Neural progenitor cell (in vitro differentiated cells): ENCODE data around the gene GPR31. TPM values are rescaled to one million over a fixed set of nuclear protein-coding genes. Genes with fewer than 3 reads are reported as not detected.

ENCODE experiments used
- DNase-seq: peaks from one replicate; pipeline ENCODE4 v3.0.0-alpha.2; 2016; ENCODE audit warnings: low spot score
- H2AFZ ChIP-seq: fragments of 200-600 bp; sonication (generic); replicated peaks from 2 replicates; pipeline ENCODE4 v1.6.1; 2016; ENCODE audit warnings: antibody characterized with exemption
- H3F3A ChIP-seq: fragments of 200-600 bp; sonication (generic); 2 replicates; pipeline ENCODE4 v1.6.1; 2016; ENCODE audit warnings: antibody characterized with exemption, low read depth
- H3K27ac ChIP-seq: fragments of 200-600 bp; sonication (generic); 2 replicates; pipeline ENCODE4 v1.5.1; 2016; ENCODE audit warnings: mild to moderate bottlenecking
- H3K27me3 ChIP-seq: fragments of 200-600 bp; sonication (generic); 2 replicates; pipeline ENCODE4 v1.6.1; 2016; ENCODE audit warnings: mild to moderate bottlenecking, moderate library complexity
- H3K36me3 ChIP-seq: fragments of 200-600 bp; sonication (generic); 2 replicates; pipeline ENCODE4 v1.5.1; 2016
- H3K4me1 ChIP-seq: fragments of 200-600 bp; sonication (generic); 2 replicates; pipeline ENCODE4 v1.6.1; 2016; ENCODE audit warnings: mixed run types
- H3K4me2 ChIP-seq: fragments of 200-600 bp; sonication (generic); 2 replicates; pipeline ENCODE4 v1.6.1; 2016
- H3K4me3 ChIP-seq: fragments of 200-600 bp; sonication (generic); 2 replicates; pipeline ENCODE4 v1.5.1; 2016
- H3K79me2 ChIP-seq: fragments of 200-600 bp; sonication (generic); 2 replicates; pipeline ENCODE4 v1.6.1; 2016; ENCODE audit warnings: low read depth
- H3K9ac ChIP-seq: fragments of 200-600 bp; sonication (generic); 2 replicates; pipeline ENCODE4 v1.6.1; 2016
- H3K9me3 ChIP-seq: fragments of 200-600 bp; sonication (generic); 2 replicates; pipeline ENCODE4 v1.5.1; 2016; ENCODE audit warnings: low read depth
- H4K20me1 ChIP-seq: fragments of 200-600 bp; sonication (generic); 2 replicates; pipeline ENCODE4 v1.6.1; 2016; ENCODE audit warnings: low read depth
- H3K27ac Mint-ChIP-seq: 3 replicates; pipeline ENCODE4 v1.8.0; 2021; ENCODE audit warnings: mixed read lengths
- H3K27me3 Mint-ChIP-seq: 2 replicates; pipeline ENCODE4 v1.8.0; 2022; ENCODE audit warnings: low read depth, mild to moderate bottlenecking, inconsistent platforms, moderate library complexity, mixed read lengths; ENCODE audit not compliant: insufficient read depth
- H3K36me3 Mint-ChIP-seq: 3 replicates; pipeline ENCODE4 v1.8.0; 2021; ENCODE audit warnings: mixed read lengths
- H3K4me1 Mint-ChIP-seq: 3 replicates; pipeline ENCODE4 v1.8.0; 2021; ENCODE audit warnings: mixed read lengths
- H3K4me3 Mint-ChIP-seq: 3 replicates; pipeline ENCODE4 v1.8.0; 2021; ENCODE audit warnings: mild to moderate bottlenecking, moderate library complexity, mixed read lengths
- H3K9me3 Mint-ChIP-seq: 3 replicates; pipeline ENCODE4 v1.8.0; 2020; ENCODE audit warnings: mixed read lengths
- CTCF ChIP-seq: fragments of 200-600 bp; sonication (generic); IDR thresholded peaks from 2 replicates; pipeline ENCODE4 v1.5.1; 2017; ENCODE audit warnings: antibody characterized with exemption, mild to moderate bottlenecking
- EZH2 ChIP-seq: fragments of 200-600 bp; sonication (generic); IDR thresholded peaks from 2 replicates; pipeline ENCODE4 v1.6.1; 2017; ENCODE audit warnings: antibody characterized with exemption, mild to moderate bottlenecking, moderate library complexity
- EZH2phosphoT487 ChIP-seq: fragments of 200-600 bp; sonication (generic); IDR thresholded peaks from 2 replicates; pipeline ENCODE4 v1.6.1; 2017; ENCODE audit warnings: antibody characterized with exemption
- total RNA-seq: library from RNA; depleted of rRNA; stranded (reverse); fragments of >200 nt; gene quantifications from 2 replicates; pipeline ENCODE4 v1.2.3, GENCODE V29; 2015; ENCODE audit warnings: low replicate concordance

Gene GPR31
- total RNA-seq, 1 donor from 2014 or later = not detected

DNA sequence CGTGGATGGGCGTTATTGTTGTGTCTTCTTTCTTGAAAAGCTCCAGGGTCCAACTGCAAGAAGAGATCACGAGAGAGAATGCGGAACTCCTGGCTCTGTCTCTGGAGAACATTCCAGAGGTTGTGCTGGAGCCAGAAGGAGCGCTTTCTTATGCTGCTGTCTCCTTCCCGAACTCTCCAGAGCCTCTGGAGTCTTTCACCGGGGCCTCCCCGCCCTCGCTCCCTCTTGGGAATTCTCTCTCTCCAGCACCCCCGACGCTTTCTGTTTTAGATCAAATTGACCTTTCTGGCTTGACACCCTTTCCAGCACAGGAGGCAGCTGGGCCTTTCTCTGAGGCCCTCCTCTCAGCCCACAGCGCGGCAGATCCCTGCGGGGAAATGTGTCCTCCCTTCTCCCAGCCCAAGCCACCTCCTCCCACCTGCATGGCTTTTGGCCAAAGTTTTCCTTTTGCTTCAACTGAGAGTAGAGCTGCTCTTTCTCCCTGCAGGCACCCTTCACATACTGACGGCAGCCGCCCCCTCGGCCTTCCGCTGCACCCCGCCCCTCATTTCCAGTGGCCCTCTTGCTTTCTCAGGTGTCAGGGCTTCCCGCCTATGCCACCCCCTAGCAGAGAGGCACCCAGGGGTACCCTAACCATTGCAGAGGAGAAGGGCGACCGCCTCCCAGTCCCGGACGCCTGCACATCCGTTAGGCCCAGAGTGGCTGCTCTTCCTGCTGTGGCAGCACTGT is 41.5 kb downstream of the GPR31 start:
- Histone ChIP-seq H3K4me2 (no peak overlapping the region), H2AFZ (peak overlapping the region; percentile 69), H3K9me3 (no peaks in the 10 kb centered on the region), H3K36me3 (no peaks in the 10 kb centered on the region), H4K20me1 (no peaks in the 10 kb centered on the region), H3F3A (no peaks in the 10 kb centered on the region), H3K27ac (no peak overlapping the region), H3K9ac (no peak overlapping the region), H3K79me2 (no peaks in the 10 kb centered on the region), H3K4me1 (peaks cover 4% of the 10 kb centered on the region), H3K4me3 (no peak overlapping the region), H3K27me3 (no peaks in the 10 kb centered on the region)
- Mint-ChIP-seq H3K36me3 (no peaks in the 10 kb centered on the region), H3K4me1 (peaks cover 23% of the 10 kb centered on the region), H3K27me3 (peaks cover 7% of the 10 kb centered on the region), H3K27ac (no peak overlapping the region), H3K4me3 (no peak overlapping the region), H3K9me3 (no peaks in the 10 kb centered on the region)
- TF ChIP-seq CTCF = no peak
- no peak for TF ChIP-seq EZH2phosphoT487
- no peak for TF ChIP-seq EZH2
- DNase-seq = no peak

DNA sequence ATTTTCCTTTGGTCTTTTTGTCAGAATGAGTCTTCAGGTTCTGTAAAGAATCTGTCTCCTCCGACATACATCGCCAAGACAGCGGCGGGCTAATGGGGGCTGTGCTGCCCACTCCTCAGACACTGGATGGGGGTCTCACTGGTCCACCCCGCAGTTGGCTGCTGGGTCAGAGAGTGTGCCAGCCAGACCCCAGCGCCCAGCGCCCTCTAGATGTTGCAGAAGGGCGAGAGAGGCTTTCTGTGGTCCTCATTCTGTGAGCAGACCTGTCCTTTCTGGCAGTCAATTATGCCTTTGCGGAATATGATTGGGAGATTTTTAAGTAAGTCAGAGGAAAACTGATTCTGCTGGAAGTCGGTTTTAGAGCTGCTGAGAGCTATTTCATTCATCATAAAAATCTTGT is 42.7 kb downstream of the GPR31 start:
- no peaks in the 10 kb centered on the region for H3K9me3 Mint-ChIP-seq
- H3K4me3 Mint-ChIP-seq = no peak overlapping the region
- no peaks in the 10 kb centered on the region for H3K36me3 ChIP-seq
- H3F3A ChIP-seq = no peaks in the 10 kb centered on the region
- no peak for DNase-seq
- H3K27me3 ChIP-seq = no peaks in the 10 kb centered on the region
- H3K9ac ChIP-seq = no peak overlapping the region
- H2AFZ ChIP-seq = no peak overlapping the region
- TF ChIP-seq EZH2 = no peak
- TF ChIP-seq CTCF = peak; percentile 38
- no peak overlapping the region for H3K4me2 ChIP-seq
- H3K4me1 Mint-ChIP-seq = peaks cover 22% of the 10 kb centered on the region
- no peaks in the 10 kb centered on the region for H3K79me2 ChIP-seq
- H3K27ac ChIP-seq = no peak overlapping the region
- H3K4me1 ChIP-seq = peaks cover 4% of the 10 kb centered on the region
- no peak overlapping the region for H3K4me3 ChIP-seq
- no peaks in the 10 kb centered on the region for H3K9me3 ChIP-seq
- no peaks in the 10 kb centered on the region for H3K36me3 Mint-ChIP-seq
- H3K27me3 Mint-ChIP-seq = peaks cover 7% of the 10 kb centered on the region
- H3K27ac Mint-ChIP-seq = no peak overlapping the region
- H4K20me1 ChIP-seq = no peaks in the 10 kb centered on the region

DNA sequence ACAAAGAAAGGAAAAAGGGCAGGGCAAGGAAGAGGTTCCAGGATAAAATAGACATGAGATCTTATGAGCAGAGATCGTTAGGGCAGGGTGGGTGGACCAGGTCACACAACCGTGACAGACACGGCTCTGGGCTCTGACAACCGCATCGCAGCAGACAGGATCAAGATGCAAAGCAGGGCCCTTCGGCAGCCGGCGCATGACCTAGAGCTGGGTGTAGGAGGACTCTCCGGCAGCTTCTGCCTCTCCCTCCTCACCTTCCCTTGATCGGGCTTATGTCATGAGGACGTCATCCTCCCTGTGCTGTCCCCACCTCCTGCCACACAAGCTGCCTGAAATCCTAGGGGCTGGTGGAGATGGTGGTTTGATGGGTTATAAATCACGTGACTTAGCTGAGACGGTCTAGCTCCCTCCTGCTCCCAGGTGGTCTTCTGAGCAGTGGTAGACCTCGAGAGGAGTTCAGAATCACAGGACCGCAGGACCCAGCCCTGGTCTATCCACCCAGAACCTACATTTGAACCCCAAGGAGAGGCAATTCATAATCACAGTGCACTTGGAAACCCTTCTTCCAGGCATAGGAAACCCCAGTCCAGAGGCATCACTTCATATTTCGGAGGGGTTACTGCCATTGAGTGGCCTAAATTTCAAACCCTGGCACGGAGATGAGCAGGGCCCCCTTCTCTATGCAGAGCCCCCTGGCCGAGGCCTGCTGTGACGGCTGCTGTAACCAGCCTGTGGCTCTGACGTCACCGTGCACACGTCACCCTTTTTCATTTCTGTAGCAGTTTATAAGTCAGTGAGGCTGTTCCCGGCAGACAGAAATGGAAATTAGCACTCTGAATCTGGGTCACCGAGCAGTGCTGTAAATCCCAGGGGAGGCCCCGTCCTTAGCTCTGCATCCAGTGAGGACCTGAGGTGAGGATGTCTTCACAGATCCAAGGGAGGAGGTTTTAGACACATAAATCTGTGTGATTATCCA is 43.6 kb downstream of the GPR31 start:
- no peaks in the 10 kb centered on the region for H3K9me3 Mint-ChIP-seq
- Histone ChIP-seq H3K27ac (no peak overlapping the region), H3K27me3 (no peaks in the 10 kb centered on the region), H3K4me1 (peaks cover 4% of the 10 kb centered on the region), H3F3A (no peaks in the 10 kb centered on the region), H3K36me3 (no peaks in the 10 kb centered on the region), H3K9ac (no peak overlapping the region), H4K20me1 (no peaks in the 10 kb centered on the region), H2AFZ (no peak overlapping the region), H3K9me3 (no peaks in the 10 kb centered on the region), H3K79me2 (no peaks in the 10 kb centered on the region), H3K4me2 (no peak overlapping the region), H3K4me3 (no peak overlapping the region)
- no peak overlapping the region for H3K4me3 Mint-ChIP-seq
- H3K36me3 Mint-ChIP-seq = no peaks in the 10 kb centered on the region
- no peak for TF ChIP-seq EZH2
- peaks cover 27% of the 10 kb centered on the region for H3K4me1 Mint-ChIP-seq
- no peak for DNase-seq
- H3K27me3 Mint-ChIP-seq = peaks cover 7% of the 10 kb centered on the region
- H3K27ac Mint-ChIP-seq = no peak overlapping the region
